GM23338 (cell line): Measurements from ENCODE around the gene MICAL2. TPM values are rescaled to one million over a fixed set of nuclear protein-coding genes. Genes with fewer than 3 reads are reported as not detected.

ENCODE experiments used
- ATAC-seq: fragments of 200-7000 bp; cut with Tn5 transposase; 3 replicates; pipeline ENCODE4 v1.9.1; 2020
- DNase-seq: peaks from one replicate; pipeline ENCODE4 v3.0.0-alpha.2; 2015; ENCODE audit warnings: low spot score
- H2AFZ ChIP-seq: fragments of 200-600 bp; sonication (generic); 2 replicates; pipeline ENCODE4 v1.8.0; 2016; ENCODE audit warnings: antibody characterized with exemption, mild to moderate bottlenecking, moderate library complexity
- H3F3A ChIP-seq: fragments of 200-600 bp; sonication (generic); replicated peaks from 2 replicates; pipeline ENCODE4 v1.8.0; 2017; ENCODE audit warnings: antibody characterized with exemption, mixed run types, low read depth
- H3K27ac ChIP-seq: fragments of 200-600 bp; sonication (generic); 2 replicates; pipeline ENCODE4 v1.6.1; 2016; ENCODE audit warnings: low read depth
- H3K27me3 ChIP-seq: fragments of 200-600 bp; sonication (generic); 2 replicates; pipeline ENCODE4 v1.8.0; 2016; ENCODE audit warnings: mild to moderate bottlenecking, mixed run types, moderate library complexity; ENCODE audit not compliant: insufficient read depth
- H3K36me3 ChIP-seq: fragments of 200-600 bp; sonication (generic); 2 replicates; pipeline ENCODE4 v1.8.0; 2016; ENCODE audit warnings: mild to moderate bottlenecking; ENCODE audit not compliant: insufficient read depth
- H3K4me1 ChIP-seq: fragments of 200-600 bp; sonication (generic); 2 replicates; pipeline ENCODE4 v1.8.0; 2016; ENCODE audit warnings: mild to moderate bottlenecking, moderate library complexity; ENCODE audit not compliant: insufficient read depth
- H3K4me2 ChIP-seq: fragments of 200-600 bp; sonication (generic); 2 replicates; pipeline ENCODE4 v1.7.1; 2017; ENCODE audit warnings: mixed run types
- H3K4me3 ChIP-seq: fragments of 200-600 bp; sonication (generic); 2 replicates; pipeline ENCODE4 v1.6.1; 2016; ENCODE audit warnings: mixed run types
- H3K79me2 ChIP-seq: fragments of 200-600 bp; sonication (generic); replicated peaks from 2 replicates; pipeline ENCODE4 v1.8.0; 2017; ENCODE audit warnings: mild to moderate bottlenecking; ENCODE audit not compliant: insufficient read depth
- H3K9me2 ChIP-seq: fragments of 200-600 bp; sonication (generic); 2 replicates; pipeline ENCODE4 v1.8.0; 2017; ENCODE audit not compliant: insufficient read depth
- H4K20me1 ChIP-seq: fragments of 200-600 bp; sonication (generic); replicated peaks from 2 replicates; pipeline ENCODE4 v1.8.0; 2017; ENCODE audit warnings: mild to moderate bottlenecking; ENCODE audit not compliant: insufficient read depth
- H3K27ac Mint-ChIP-seq: 2 replicates; pipeline ENCODE4 v1.8.0; 2020; ENCODE audit warnings: inconsistent platforms, mild to moderate bottlenecking, moderate library complexity, mixed read lengths
- H3K27me3 Mint-ChIP-seq: 3 replicates; pipeline ENCODE4 v1.8.0; 2022; ENCODE audit warnings: low read depth, mild to moderate bottlenecking, moderate library complexity, mixed read lengths, inconsistent platforms; ENCODE audit not compliant: insufficient read depth, poor library complexity
- H3K36me3 Mint-ChIP-seq: 3 replicates; pipeline ENCODE4 v1.8.0; 2021; ENCODE audit warnings: low read depth, mild to moderate bottlenecking, inconsistent platforms, moderate library complexity, mixed read lengths
- H3K4me1 Mint-ChIP-seq: 3 replicates; pipeline ENCODE4 v1.8.0; 2020; ENCODE audit warnings: mild to moderate bottlenecking, inconsistent platforms, mixed read lengths
- H3K4me3 Mint-ChIP-seq: 3 replicates; pipeline ENCODE4 v1.8.0; 2021; ENCODE audit warnings: moderate library complexity, mild to moderate bottlenecking, inconsistent platforms, mixed read lengths
- H3K9me3 Mint-ChIP-seq: 3 replicates; pipeline ENCODE4 v1.8.0; 2020; ENCODE audit warnings: moderate library complexity, mild to moderate bottlenecking, inconsistent platforms, mixed read lengths
- ETS1 ChIP-seq: IDR thresholded peaks from 2 replicates; pipeline ENCODE4 v1.6.1; 2016; ENCODE audit warnings: antibody characterized with exemption
- EZH2 ChIP-seq: fragments of 200-600 bp; sonication (generic); IDR thresholded peaks from one replicate; pipeline ENCODE4 v1.8.0; 2017; ENCODE audit warnings: antibody characterized with exemption, mild to moderate bottlenecking, low read depth; ENCODE audit not compliant: unreplicated experiment
- EZH2phosphoT487 ChIP-seq: fragments of 200-600 bp; sonication (generic); IDR thresholded peaks from one replicate; pipeline ENCODE4 v1.8.1; 2018; ENCODE audit warnings: antibody characterized with exemption; ENCODE audit not compliant: unreplicated experiment
- NANOG ChIP-seq: IDR thresholded peaks from 2 replicates; pipeline ENCODE4 v1.6.1; 2016; ENCODE audit warnings: antibody characterized with exemption, borderline replicate concordance
- POLR2AphosphoS5 ChIP-seq: IDR thresholded peaks from 2 replicates; pipeline ENCODE4 v1.6.1; 2016; ENCODE audit warnings: antibody characterized with exemption, low read depth
- REST ChIP-seq: IDR thresholded peaks from one replicate; pipeline ENCODE4 v1.6.1; 2018; ENCODE audit warnings: antibody characterized with exemption; ENCODE audit not compliant: unreplicated experiment
- STAT1 ChIP-seq: IDR thresholded peaks from one replicate; pipeline ENCODE4 v1.6.1; 2016; ENCODE audit warnings: antibody characterized with exemption; ENCODE audit not compliant: unreplicated experiment
- ZNF114 ChIP-seq: fragments of 250-450 bp; sonication (Bioruptor Pico); IDR thresholded peaks from 2 replicates; pipeline ENCODE4 v1.5.0; 2020; ENCODE audit warnings: mild to moderate bottlenecking, moderate library complexity
- ZNF331 ChIP-seq: fragments of 250-450 bp; sonication (Bioruptor Pico); IDR thresholded peaks from 2 replicates; pipeline ENCODE4 v1.5.0; 2020; ENCODE audit warnings: low read depth, mild to moderate bottlenecking, moderate library complexity
- ZNF462 ChIP-seq: fragments of 250-450 bp; sonication (Bioruptor Pico); IDR thresholded peaks from 2 replicates; pipeline ENCODE4 v1.5.0; 2020; ENCODE audit warnings: mild to moderate bottlenecking, moderate library complexity
- polyA plus RNA-seq: library from polyadenylated mRNA; unstranded; fragments of >200 nt; fragmentation: Nextera tagmentation; extraction: Ambion mirVana; gene quantifications from 2 replicates; pipeline ENCODE4 v1.2.1, GENCODE V29; 2016
- total RNA-seq: library from RNA; depleted of rRNA; stranded (reverse); fragments of >200 nt; shearing (Covaris generic); gene quantifications from 2 replicates; pipeline ENCODE4 v1.2.3, GENCODE V29; 2014
- TF ChIP-seq, protein P1 (sequence below), 2 experiments: fragments of 200-600 bp in 1 of 2; sonication (generic) in 1 of 2; conservative IDR thresholded peaks; 2 replicates each; pipeline versions ENCODE4 v1.5.1 to v1.6.1; 2016 to 2017; ENCODE audit warnings: antibody characterized with exemption in 2 of 2, low read depth in 2 of 2, mild to moderate bottlenecking in 2 of 2, moderate library complexity in 1 of 2

Gene MICAL2
- total and polyA plus RNA-seq, 2 experiments from 2014 or later, result 0.66 to 1.4 TPM

- no peak for TF ChIP-seq ZNF462 (CRISPR knock-in tag)
- TF ChIP-seq STAT1, result no peak
Observed at GRCh38 chr11:12232160-12232559, 121.8 kb downstream of the MICAL2 start (continued).

- peaks cover 5% of the 10 kb centered on the region for H3K27me3 Mint-ChIP-seq
- H4K20me1 ChIP-seq, result no peaks in the 10 kb centered on the region
- no peaks in the 10 kb centered on the region; the same call in 2 of the 3 replicates for H3K4me1 Mint-ChIP-seq
- H3K4me3 Mint-ChIP-seq, result no peak overlapping the region
- no peaks in the 10 kb centered on the region for H3F3A ChIP-seq
- H3K27me3 ChIP-seq, result no peaks in the 10 kb centered on the region
- H3K4me2 ChIP-seq, result no peak overlapping the region
- no peaks in the 10 kb centered on the region for H3K9me2 ChIP-seq
- H3K27ac Mint-ChIP-seq, result no peak overlapping the region
- H3K36me3 Mint-ChIP-seq, result no peaks in the 10 kb centered on the region; the same call in 2 of the 3 replicates
- no peaks in the 10 kb centered on the region for H3K36me3 ChIP-seq
- no peak overlapping the region for H3K27ac ChIP-seq
- no peaks in the 10 kb centered on the region for H3K79me2 ChIP-seq
- no peaks in the 10 kb centered on the region; the same call in 2 of the 3 replicates for H3K9me3 Mint-ChIP-seq
- ATAC-seq (no peak), DNase-seq (no peak)
- no peak overlapping the region for H3K4me3 ChIP-seq
- no peak overlapping the region for H2AFZ ChIP-seq
- H3K4me1 ChIP-seq, result no peaks in the 10 kb centered on the region
- TF ChIP-seq ZNF114 (CRISPR knock-in tag) (no peak), STAT1 (no peak), ETS1 (no peak), ZNF331 (CRISPR knock-in tag) (no peak), EZH2 (no peak), POLR2AphosphoS5 (no peak), NANOG (no peak), EZH2phosphoT487 (no peak), REST (no peak)
- TF ChIP-seq, protein P1, sequence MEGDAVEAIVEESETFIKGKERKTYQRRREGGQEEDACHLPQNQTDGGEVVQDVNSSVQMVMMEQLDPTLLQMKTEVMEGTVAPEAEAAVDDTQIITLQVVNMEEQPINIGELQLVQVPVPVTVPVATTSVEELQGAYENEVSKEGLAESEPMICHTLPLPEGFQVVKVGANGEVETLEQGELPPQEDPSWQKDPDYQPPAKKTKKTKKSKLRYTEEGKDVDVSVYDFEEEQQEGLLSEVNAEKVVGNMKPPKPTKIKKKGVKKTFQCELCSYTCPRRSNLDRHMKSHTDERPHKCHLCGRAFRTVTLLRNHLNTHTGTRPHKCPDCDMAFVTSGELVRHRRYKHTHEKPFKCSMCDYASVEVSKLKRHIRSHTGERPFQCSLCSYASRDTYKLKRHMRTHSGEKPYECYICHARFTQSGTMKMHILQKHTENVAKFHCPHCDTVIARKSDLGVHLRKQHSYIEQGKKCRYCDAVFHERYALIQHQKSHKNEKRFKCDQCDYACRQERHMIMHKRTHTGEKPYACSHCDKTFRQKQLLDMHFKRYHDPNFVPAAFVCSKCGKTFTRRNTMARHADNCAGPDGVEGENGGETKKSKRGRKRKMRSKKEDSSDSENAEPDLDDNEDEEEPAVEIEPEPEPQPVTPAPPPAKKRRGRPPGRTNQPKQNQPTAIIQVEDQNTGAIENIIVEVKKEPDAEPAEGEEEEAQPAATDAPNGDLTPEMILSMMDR (conservative IDR thresholded peaks at IDR 0.05; ENCODE audit: low read depth in 2 of 2), result no peak
Observed at GRCh38 chr11:12232817-12233601, 122.6 kb downstream of the MICAL2 start.
